ENCODE measurements around the gene TSHZ3. TPM values are rescaled to one million over a fixed set of nuclear protein-coding genes. Genes with fewer than 3 reads are reported as not detected.

TSHZ3 gene
- total RNA-seq, 1 experiment from 2014 or later: 3.2 TPM

DNA sequence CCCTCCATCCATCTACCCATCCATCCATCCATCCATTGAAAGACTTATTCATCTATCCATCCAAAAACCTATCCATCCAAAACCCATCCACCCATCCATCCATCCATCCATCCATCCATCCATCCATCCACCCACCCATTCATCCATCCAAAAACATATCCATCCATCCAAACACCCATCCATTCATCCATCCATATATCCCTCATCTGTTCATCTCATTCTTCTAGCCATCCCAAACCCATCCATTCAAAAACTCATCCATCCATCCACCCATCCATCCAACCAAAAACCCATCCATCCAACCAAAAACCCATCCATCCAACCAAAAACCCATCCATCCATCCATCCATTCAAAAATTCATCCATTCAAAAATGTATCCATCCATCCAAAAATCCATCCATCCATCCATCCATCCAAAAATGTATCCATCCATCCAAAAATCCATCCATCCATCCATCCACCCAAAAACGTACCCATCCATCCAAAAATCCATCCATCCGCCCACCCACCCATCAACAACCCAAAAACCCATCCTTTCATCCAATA is 56.5 kb downstream of the TSHZ3 start:
- H3K23me2 ChIP-seq (ENCODE audit: insufficient read length, low read depth, low read length, poor library complexity, severe bottlenecking): no peaks in the 10 kb centered on the region
- H3K23ac ChIP-seq (ENCODE audit: insufficient read length, low read depth, low read length): no peak overlapping the region
- H3T11ph ChIP-seq (ENCODE audit: low read length): no peak overlapping the region
- no peaks in the 10 kb centered on the region for H3K4me1 ChIP-seq (ENCODE audit: insufficient read depth, low read length)
- no peak overlapping the region for H2BK120ac ChIP-seq (ENCODE audit: low read depth, low read length, poor library complexity, severe bottlenecking)
- no peak overlapping the region for H3K56ac ChIP-seq (ENCODE audit: insufficient read length, low read depth, low read length)
- no peak overlapping the region for H4K91ac ChIP-seq (ENCODE audit: insufficient read length, low read depth, low read length)
- H4K20me1 ChIP-seq (ENCODE audit: control insufficient read depth, insufficient read depth, insufficient read length): no peaks in the 10 kb centered on the region
- H2AK5ac ChIP-seq (ENCODE audit: insufficient read length, low read length): no peak overlapping the region
- H3K4me2 ChIP-seq (ENCODE audit: insufficient read depth, insufficient read length, low read length): no peak overlapping the region
- no peak overlapping the region for H3K9ac ChIP-seq (ENCODE audit: extremely low read depth, insufficient read length, low read length)
- no peaks in the 10 kb centered on the region for H3K27me3 ChIP-seq (ENCODE audit: insufficient read depth, low read length)
- Mint-ChIP-seq H3K36me3 (ENCODE audit: insufficient read depth in 1 of 3, low read depth in 3 of 3) (no peaks in the 10 kb centered on the region; a peak in 2 of 7 replicates), H3K4me3 (no peak overlapping the region), H3K27me3 (ENCODE audit: low read depth) (no peaks in the 10 kb centered on the region), H3K27ac (no peak overlapping the region), H3K9me3 (no peaks in the 10 kb centered on the region; a peak in 1 of 5 replicates), H3K4me1 (0 out of 4 replicates have a peak, but pooled peaks cover 0 to 2% of the 10 kb centered on the region in 2 experiments)
- H4K8ac ChIP-seq (replicated peaks; ENCODE audit: insufficient read length, low read depth, low read length): no peak overlapping the region
- H3K18ac ChIP-seq (ENCODE audit: insufficient read length, low read depth, low read length): no peak overlapping the region
- no peak for DNase-seq
- TF ChIP-seq, protein P1, sequence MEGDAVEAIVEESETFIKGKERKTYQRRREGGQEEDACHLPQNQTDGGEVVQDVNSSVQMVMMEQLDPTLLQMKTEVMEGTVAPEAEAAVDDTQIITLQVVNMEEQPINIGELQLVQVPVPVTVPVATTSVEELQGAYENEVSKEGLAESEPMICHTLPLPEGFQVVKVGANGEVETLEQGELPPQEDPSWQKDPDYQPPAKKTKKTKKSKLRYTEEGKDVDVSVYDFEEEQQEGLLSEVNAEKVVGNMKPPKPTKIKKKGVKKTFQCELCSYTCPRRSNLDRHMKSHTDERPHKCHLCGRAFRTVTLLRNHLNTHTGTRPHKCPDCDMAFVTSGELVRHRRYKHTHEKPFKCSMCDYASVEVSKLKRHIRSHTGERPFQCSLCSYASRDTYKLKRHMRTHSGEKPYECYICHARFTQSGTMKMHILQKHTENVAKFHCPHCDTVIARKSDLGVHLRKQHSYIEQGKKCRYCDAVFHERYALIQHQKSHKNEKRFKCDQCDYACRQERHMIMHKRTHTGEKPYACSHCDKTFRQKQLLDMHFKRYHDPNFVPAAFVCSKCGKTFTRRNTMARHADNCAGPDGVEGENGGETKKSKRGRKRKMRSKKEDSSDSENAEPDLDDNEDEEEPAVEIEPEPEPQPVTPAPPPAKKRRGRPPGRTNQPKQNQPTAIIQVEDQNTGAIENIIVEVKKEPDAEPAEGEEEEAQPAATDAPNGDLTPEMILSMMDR (conservative IDR thresholded peaks at IDR 0.05): no peak
- no peak overlapping the region for H2BK20ac ChIP-seq (ENCODE audit: low read depth, low read length, poor library complexity, severe bottlenecking)
- no peak overlapping the region for H3K14ac ChIP-seq (ENCODE audit: insufficient read depth, low read length)
- H2AFZ ChIP-seq (ENCODE audit: low read length): no peak overlapping the region
- H2BK15ac ChIP-seq (ENCODE audit: low read depth, low read length): no peak overlapping the region
- H2BK12ac ChIP-seq (ENCODE audit: insufficient read length, low read depth, low read length): no peak overlapping the region
- no peak overlapping the region for H3K27ac ChIP-seq (ENCODE audit: insufficient read length, low read depth, low read length)
- WGBS (ENCODE audit: extremely low coverage, insufficient read length, low lambda C conversion rate): 100% methylated on average over 2 of the region's 2 CpGs
- H3K4ac ChIP-seq (ENCODE audit: low read depth, low read length): no peak overlapping the region
- no peaks in the 10 kb centered on the region for H3K79me1 ChIP-seq (ENCODE audit: insufficient read depth, low read depth, low read length, poor library complexity, severe bottlenecking)
- H2BK5ac ChIP-seq (ENCODE audit: insufficient read length, low read length): no peak overlapping the region
- peaks cover 2% of the 10 kb centered on the region; the same call in 1 of the 2 replicates for H3K79me2 ChIP-seq (ENCODE audit: insufficient read depth, low read length)
- no peak overlapping the region for H4K5ac ChIP-seq (ENCODE audit: insufficient read length, low read depth, low read length)
- H3K9me3 ChIP-seq (ENCODE audit: control insufficient read depth, low read depth, low read length): no peaks in the 10 kb centered on the region
